Transverse colon (tissue), 4 donors: ENCODE measurements around the gene IP6K3.

Experiments used
- POLR2AphosphoS5 ChIP-seq, 3 donors: sonication (generic); formaldehyde crosslinking; IDR thresholded peaks; one replicate each; pipeline ENCODE4 v1.6.1; 2016; ENCODE audit warnings: antibody characterized with exemption in 3 of 3
- TF ChIP-seq, protein P1 (sequence below), 5 experiments: fragments of 200-600 bp in 3 of 5; fragments of 450-650 bp in 2 of 5; sonication (generic) in 3 of 5; IDR thresholded peaks; 1 replicate in 2 of 5; 2 replicates in 3 of 5; pipeline ENCODE4 v1.5.1; 2016 to 2017; ENCODE audit warnings: antibody characterized with exemption in 5 of 5, inconsistent platforms in 3 of 5, mild to moderate bottlenecking in 2 of 5, moderate library complexity in 1 of 5

DNA sequence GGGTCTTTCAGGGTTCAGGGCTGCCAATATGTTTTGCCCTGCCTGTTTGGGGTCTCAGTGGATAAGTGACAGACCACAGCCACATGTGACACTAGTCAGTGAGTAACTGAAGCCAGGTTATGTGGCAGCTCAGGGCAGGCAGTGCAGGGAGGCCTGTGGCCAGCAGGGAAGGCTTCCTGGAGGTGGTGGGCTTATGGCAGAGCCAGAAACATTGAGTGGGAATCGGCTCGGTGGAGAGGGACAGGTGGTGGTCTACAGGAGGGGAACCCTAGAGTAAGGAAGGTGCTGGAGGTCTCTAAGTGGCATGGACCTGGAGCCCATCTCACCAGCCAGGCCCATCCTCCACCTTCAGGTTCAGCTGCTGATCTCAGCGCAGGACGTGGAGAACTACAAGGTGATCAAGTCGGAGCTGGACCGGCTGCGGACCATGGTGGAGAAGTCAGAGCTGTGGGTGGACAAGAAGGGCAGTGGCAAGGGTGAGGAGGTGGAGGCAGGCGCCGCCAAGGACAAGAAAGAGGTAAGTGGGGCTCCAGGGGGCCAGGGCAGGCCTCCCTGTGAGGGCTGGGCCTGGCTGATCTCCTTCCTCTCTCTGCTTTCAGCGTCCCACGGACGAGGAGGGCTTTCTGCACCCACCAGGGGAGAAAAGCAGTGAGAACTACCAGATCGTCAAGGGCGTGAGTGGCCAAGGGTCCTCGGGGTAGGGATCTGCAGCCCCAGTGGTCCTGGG is 70.1 kb downstream of the IP6K3 start:
- TF ChIP-seq, protein P1, sequence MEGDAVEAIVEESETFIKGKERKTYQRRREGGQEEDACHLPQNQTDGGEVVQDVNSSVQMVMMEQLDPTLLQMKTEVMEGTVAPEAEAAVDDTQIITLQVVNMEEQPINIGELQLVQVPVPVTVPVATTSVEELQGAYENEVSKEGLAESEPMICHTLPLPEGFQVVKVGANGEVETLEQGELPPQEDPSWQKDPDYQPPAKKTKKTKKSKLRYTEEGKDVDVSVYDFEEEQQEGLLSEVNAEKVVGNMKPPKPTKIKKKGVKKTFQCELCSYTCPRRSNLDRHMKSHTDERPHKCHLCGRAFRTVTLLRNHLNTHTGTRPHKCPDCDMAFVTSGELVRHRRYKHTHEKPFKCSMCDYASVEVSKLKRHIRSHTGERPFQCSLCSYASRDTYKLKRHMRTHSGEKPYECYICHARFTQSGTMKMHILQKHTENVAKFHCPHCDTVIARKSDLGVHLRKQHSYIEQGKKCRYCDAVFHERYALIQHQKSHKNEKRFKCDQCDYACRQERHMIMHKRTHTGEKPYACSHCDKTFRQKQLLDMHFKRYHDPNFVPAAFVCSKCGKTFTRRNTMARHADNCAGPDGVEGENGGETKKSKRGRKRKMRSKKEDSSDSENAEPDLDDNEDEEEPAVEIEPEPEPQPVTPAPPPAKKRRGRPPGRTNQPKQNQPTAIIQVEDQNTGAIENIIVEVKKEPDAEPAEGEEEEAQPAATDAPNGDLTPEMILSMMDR (IDR thresholded peaks at IDR 0.05): no peak
- no peak for TF ChIP-seq POLR2AphosphoS5 (IDR thresholded peaks at IDR 0.05)
